NCI-H2107 treated with DMSO at 0.1 percent for 48 hours (cell line): ENCODE data around the gene KRT84.

Source experiments
- DNase-seq: peaks from one replicate; lab custom pipeline; 2025; ENCODE audit not compliant: unreplicated experiment; lab: John Stamatoyannopoulos, UW

The KRT84 gene

GRCh38 chr12:52387859-52388258 is 2.4 kb upstream of the KRT84 start:
- DNase-seq, result no peak

- DNase-seq, result no peak
Measured at GRCh38 chr12:52383331-52383730, 2.1 kb downstream of the KRT84 start.

GRCh38 chr12:52382854-52383253 is 2.6 kb downstream of the KRT84 start:
- DNase-seq, result no peak

- no peak for DNase-seq
Measured at GRCh38 chr12:52381206-52381605, 4.2 kb downstream of the KRT84 start.

GRCh38 chr12:52380271-52380694 is 5.2 kb downstream of the KRT84 start:
- DNase-seq, result no peak

GRCh38 chr12:52379536-52379935 is 5.9 kb downstream of the KRT84 start:
- DNase-seq, result no peak

- no peak for DNase-seq
Measured at GRCh38 chr12:52378091-52378490, 7.4 kb downstream of the KRT84 start.

GRCh38 chr12:52377266-52377665 is 8.2 kb downstream of the KRT84 start:
- no peak for DNase-seq

- DNase-seq, result peak; percentile 89
Measured at GRCh38 chr12:52372216-52373154, 13.0 kb downstream of the KRT84 start.

- DNase-seq, result no peak
Measured at GRCh38 chr12:52371716-52372115, 13.7 kb downstream of the KRT84 start.

GRCh38 chr12:52370926-52371608 is 14.4 kb downstream of the KRT84 start:
- no peak for DNase-seq

GRCh38 chr12:52369809-52370208 is 15.6 kb downstream of the KRT84 start:
- no peak for DNase-seq

GRCh38 chr12:52369211-52369610 is 16.2 kb downstream of the KRT84 start:
- no peak for DNase-seq

- no peak for DNase-seq
Measured at GRCh38 chr12:52368508-52368907, 16.9 kb downstream of the KRT84 start.

GRCh38 chr12:52367876-52368275 is 17.6 kb downstream of the KRT84 start:
- DNase-seq, result no peak

- no peak for DNase-seq
Measured at GRCh38 chr12:52366738-52367485, 18.5 kb downstream of the KRT84 start, which contains the start of gene KRT85. TSS of gene KRT85 (minus strand) at chr12:52367481. CDS start at chr12:52367405, 76 bp downstream.

- peak; percentile 79 for DNase-seq
Measured at GRCh38 chr12:52364901-52365489, 20.5 kb downstream of the KRT84 start.

GRCh38 chr12:52364061-52364460 is 21.4 kb downstream of the KRT84 start:
- DNase-seq, result no peak

- DNase-seq, result no peak
Measured at GRCh38 chr12:52363111-52363679, 22.3 kb downstream of the KRT84 start.

- DNase-seq, result no peak
Measured at GRCh38 chr12:52362118-52362726, 23.2 kb downstream of the KRT84 start.
